ENCODE results near the gene HPCAL1. TPM values are rescaled to one million over a fixed set of nuclear protein-coding genes. Genes with fewer than 3 reads are reported as not detected.

The HPCAL1 gene
- total and polyA plus RNA-seq, 2 of the 8 experiments (the other 6 are each of a cell fraction or from before 2014, with no cell fraction given) = 5.8 to 8.6 TPM

DNA sequence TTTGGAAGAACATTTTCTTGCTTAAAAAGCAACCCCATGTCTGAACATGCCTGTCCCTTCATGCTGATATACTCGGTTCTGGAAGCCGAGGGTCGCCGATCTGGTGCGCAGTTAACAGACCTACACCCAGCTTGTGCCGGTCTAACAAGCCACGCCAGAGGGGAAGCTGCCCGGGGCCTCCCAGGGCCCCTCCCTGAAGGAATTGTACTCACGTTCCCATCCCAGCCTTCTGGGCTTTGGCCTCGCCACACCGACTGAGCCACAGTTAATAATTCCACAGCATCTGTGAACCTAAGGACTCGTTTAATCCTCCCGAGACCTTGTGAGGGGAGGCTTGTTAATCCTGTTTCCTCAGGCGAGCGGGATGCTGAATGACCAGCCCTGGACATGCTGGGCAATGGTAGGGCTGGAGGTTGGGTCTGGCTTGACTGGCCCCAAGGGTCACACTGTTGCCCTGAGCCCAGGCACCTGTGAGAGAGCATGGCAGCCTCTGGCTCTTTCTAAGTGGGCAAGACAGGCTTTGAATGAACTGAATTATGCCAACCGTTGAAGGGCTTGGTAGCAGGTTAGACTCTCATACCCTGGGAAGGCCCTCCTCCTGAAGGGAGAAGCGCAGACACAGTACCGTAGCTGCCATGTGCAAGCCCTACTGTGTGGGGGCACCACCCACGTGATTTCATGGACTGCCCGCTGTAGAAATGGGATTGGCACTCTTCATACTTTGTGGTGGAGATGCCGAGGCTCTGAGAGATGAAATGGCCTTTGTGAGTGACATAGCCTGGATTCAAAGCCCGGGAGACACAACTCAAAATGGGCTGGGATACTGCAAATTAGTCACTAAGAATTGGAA lies 173.3 kb downstream of the HPCAL1 start:
- Histone ChIP-seq H3K27ac (ENCODE audit: low read depth, low read length) (no peak overlapping the region), H2BK20ac (ENCODE audit: low read length) (no peak overlapping the region), H4K91ac (replicated peaks; ENCODE audit: insufficient read length, low read length) (no peak overlapping the region), H3K14ac (ENCODE audit: insufficient read length) (no peak overlapping the region), H2BK15ac (ENCODE audit: low read length) (no peak overlapping the region), H3K79me2 (ENCODE audit: control insufficient read depth in 1 of 2, insufficient read depth in 2 of 2, low read length in 2 of 2) (no peaks in the 10 kb centered on the region), H3K27me3 (replicated peaks in 1 of 4; ENCODE audit: control insufficient read depth in 3 of 4, extremely low read depth in 1 of 4, insufficient read depth in 3 of 4, low read length in 3 of 4) (no peaks in the 10 kb centered on the region), H4K8ac (ENCODE audit: extremely low read depth, insufficient read depth, low read length) (peak overlapping the region; percentile 35; the same call in 1 of the 2 replicates), H2AK5ac (ENCODE audit: low read depth, low read length) (no peak overlapping the region), H3K9me3 (ENCODE audit: insufficient read depth in 2 of 2, low read depth in 1 of 2, low read length in 1 of 2) (no peaks in the 10 kb centered on the region), H3K4ac (replicated peaks; ENCODE audit: insufficient read length, low read depth, low read length) (no peak overlapping the region), H3K79me1 (ENCODE audit: low read depth, low read length) (no peaks in the 10 kb centered on the region), H3K4me1 (replicated peaks in 1 of 4; ENCODE audit: control insufficient read depth in 3 of 4, insufficient read depth in 4 of 4, low read length in 3 of 4) (no peaks in the 10 kb centered on the region; a peak in 1 of 7 replicates), H4K20me1 (replicated peaks in 1 of 2; ENCODE audit: control insufficient read depth in 1 of 2, insufficient read depth in 2 of 2, low read length in 2 of 2) (no peaks in the 10 kb centered on the region), H4K5ac (ENCODE audit: insufficient read length, low read depth, low read length) (no peak overlapping the region), H3K36me3 (ENCODE audit: control insufficient read depth in 2 of 4, insufficient read depth in 4 of 4, low read length in 3 of 4) (no peaks in the 10 kb centered on the region), H3K4me2 (ENCODE audit: insufficient read depth in 1 of 2, low read depth in 2 of 2, low read length in 2 of 2) (no peak overlapping the region), H2BK12ac (ENCODE audit: low read depth, low read length) (no peak overlapping the region), H3K23ac (ENCODE audit: insufficient read length) (no peak overlapping the region), H3K9ac (replicated peaks in 1 of 4; ENCODE audit: extremely low read depth in 1 of 4, low read depth in 3 of 4, low read length in 3 of 4) (no peak overlapping the region), H3K23me2 (ENCODE audit: low read depth, low read length) (no peaks in the 10 kb centered on the region), H2BK120ac (replicated peaks; ENCODE audit: low read depth, low read length) (no peak overlapping the region), H3K56ac (replicated peaks; ENCODE audit: insufficient read length, low read depth, low read length) (no peak overlapping the region), H2AFZ (ENCODE audit: low read length) (no peak overlapping the region; the same call in 1 of the 2 replicates), H3K4me3 (ENCODE audit: extremely low read depth in 1 of 4, insufficient read depth in 2 of 4, low read depth in 3 of 4, low read length in 4 of 4) (no peak overlapping the region), H3K18ac (ENCODE audit: extremely low read depth, low read length) (no peak overlapping the region), H2BK5ac (ENCODE audit: low read depth, low read length) (no peak overlapping the region)
- WGBS, 2 experiments (ENCODE audit: extremely low coverage in 1 of 2, insufficient coverage in 1 of 2, insufficient read length in 1 of 2, insufficient replicate concordance in 2 of 2, low coverage in 1 of 2, low lambda C conversion rate in 2 of 2, missing lambda C conversion rate in 1 of 2) = 88% methylated on average over 22 of the region's 22 CpGs; no CpG with 5 or more reads in 1 of the 2 experiments
- ChIA-PET POLR2A (ENCODE audit: partially characterized antibody) (no interaction called here), CTCF (ENCODE audit: partially characterized antibody) (no interaction called here)
- FAIRE-seq (no peak), DNase-seq (ENCODE audit: low read depth in 1 of 2, low spot score in 2 of 2) (no peak)
- TF ChIP-seq BCL11A (IDR thresholded peaks at IDR 0.05; ENCODE audit: low read depth in 2 of 2, low read length in 2 of 2) = no peak
